Psoas muscle (tissue), 8 donors: ENCODE data around the gene ADH4. TPM values are rescaled to one million over a fixed set of nuclear protein-coding genes. Genes with fewer than 3 reads are reported as not detected.

Experiments used
- ATAC-seq, 4 donors: fragments of 200-7000 bp; cut with Tn5 transposase; one replicate each; pipeline ENCODE4 v1.9.1; 2020; ENCODE audit warnings: moderate library complexity in 3 of 4, mild to moderate bottlenecking in 2 of 4
- DNase-seq, 2 donors: peaks; one replicate each; pipeline ENCODE4 v3.0.0-alpha.2; 2020
- H3K27ac ChIP-seq: fragments of 200-600 bp; one replicate; pipeline ENCODE4 v1.8.0; 2022
- H3K27me3 ChIP-seq, 3 donors: fragments of 200-600 bp in 1 of 3; one replicate each; pipeline versions ENCODE4 v1.6.1 to v1.8.0; 2013 to 2022; ENCODE audit warnings: low read length in 2 of 3, mild to moderate bottlenecking in 2 of 3, moderate library complexity in 1 of 3; ENCODE audit not compliant: insufficient read depth in 3 of 3
- H3K36me3 ChIP-seq, 2 donors: fragments of 200-600 bp in 1 of 2; one replicate each; pipeline versions ENCODE4 v1.6.1 to v1.8.0; 2013 to 2022; ENCODE audit warnings: low read depth in 1 of 2, mild to moderate bottlenecking in 1 of 2, moderate library complexity in 1 of 2; ENCODE audit not compliant: insufficient read depth in 1 of 2
- H3K4me1 ChIP-seq: fragments of 200-600 bp; one replicate; pipeline ENCODE4 v1.8.0; 2022
- H3K4me3 ChIP-seq: fragments of 200-600 bp; one replicate; pipeline ENCODE4 v1.8.0; 2022; ENCODE audit warnings: mild to moderate bottlenecking
- H3K9me3 ChIP-seq: fragments of 200-600 bp; one replicate; pipeline ENCODE4 v1.8.0; 2022
- WGBS, 3 donors: extraction: QIAGEN DNeasy Blood & Tissue Kit; methylation state at CpG; one replicate each; pipeline versions ENCODE4 v1.1.6 to v1.1.7; 2013; 5-methylcytosine and 5-hydroxymethylcytosine counted together
- intact Hi-C, 2 donors: fragments of 100-400 bp; cut with DNase I; formaldehyde crosslinking; loops; one replicate each; pipeline versions ENCODE4 v1.11.0 to v1.14.2; 2022
- polyA plus RNA-seq, 3 donors: library from polyadenylated mRNA; stranded (reverse); fragments of 200-250 nt; gene quantifications; one replicate each; pipeline ENCODE4 v1.2.3, GENCODE V29; 2013
- total RNA-seq, 4 donors: library from RNA; stranded (reverse); fragmentation: NEBNext Ultra II Directional in 2 of 4; extraction: Animal tissue kit (Norgen Biotek cat#: 25700) in 2 of 4; gene quantifications; one replicate each; pipeline versions ENCODE4 v1.2.1 to v1.2.4, GENCODE V29; 2021 to 2023
- TF ChIP-seq, protein P1 (sequence below): fragments of 200-600 bp; IDR thresholded peaks from one replicate; pipeline ENCODE4 v1.8.0; 2022; ENCODE audit warnings: antibody characterized with exemption
- donor health status: healthy with polysubstance abuse.
- donor health status: DM: no; HTN: no; CAD: no; lungs with moderate emphysema.
- donor health status: Bipolar disorder and iron deficiency.
- donor health status: healthy.
- donor health status: DM: yes; HTN: yes; CAD: no.
- donor health status: DM: no; HTN: no; CAD: no.
- donor health status: DM: no; HTN: no; CAD: no.
- donor health status: DM: yes; HTN: yes; CAD: no.

ADH4 gene
- total and polyA plus RNA-seq, 7 donors, result 0.04 to 0.46 (median 0.16) TPM; not detected in 2

DNA sequence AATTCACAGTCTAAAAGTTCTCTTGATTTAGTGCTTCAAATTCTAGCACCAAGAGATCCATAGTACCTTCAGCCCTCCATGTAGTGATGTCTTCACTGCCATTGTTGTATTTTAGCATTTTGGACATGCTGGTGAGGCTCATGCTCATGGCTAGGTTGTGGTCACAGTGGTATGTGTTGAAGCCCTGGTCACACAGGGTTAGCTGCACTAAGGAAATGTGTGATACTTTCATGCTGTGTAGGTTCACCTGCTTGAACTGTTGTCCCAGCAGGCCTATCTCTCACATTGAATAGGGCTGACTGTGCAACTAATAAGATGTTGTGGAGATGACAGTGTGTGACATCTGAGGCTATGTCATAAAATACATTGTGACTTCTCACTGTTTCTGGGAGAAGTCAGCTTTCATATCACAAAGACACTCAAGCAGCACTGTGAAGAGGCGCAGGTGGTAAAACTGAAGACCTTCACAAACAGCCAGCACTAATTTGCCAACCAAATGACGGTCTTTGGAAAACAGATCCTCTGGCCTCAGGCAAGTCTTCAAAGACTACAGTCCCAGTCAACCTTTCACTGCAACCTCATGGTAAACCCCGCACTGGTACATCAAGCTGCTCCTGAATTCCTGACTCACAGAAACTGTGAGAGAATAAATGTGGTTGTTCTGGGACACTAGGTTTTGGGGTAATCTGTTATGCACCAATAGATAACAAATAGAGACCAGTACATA lies 17.4 kb upstream of the ADH4 start:
- intact Hi-C loops, result no loop called here
- no peaks in the 10 kb centered on the region for H3K4me1 ChIP-seq
- WGBS, 3 donors, result 91 to 93% (median 92%) methylated on average over 3 of the region's 3 CpGs
- TF ChIP-seq, protein P1, sequence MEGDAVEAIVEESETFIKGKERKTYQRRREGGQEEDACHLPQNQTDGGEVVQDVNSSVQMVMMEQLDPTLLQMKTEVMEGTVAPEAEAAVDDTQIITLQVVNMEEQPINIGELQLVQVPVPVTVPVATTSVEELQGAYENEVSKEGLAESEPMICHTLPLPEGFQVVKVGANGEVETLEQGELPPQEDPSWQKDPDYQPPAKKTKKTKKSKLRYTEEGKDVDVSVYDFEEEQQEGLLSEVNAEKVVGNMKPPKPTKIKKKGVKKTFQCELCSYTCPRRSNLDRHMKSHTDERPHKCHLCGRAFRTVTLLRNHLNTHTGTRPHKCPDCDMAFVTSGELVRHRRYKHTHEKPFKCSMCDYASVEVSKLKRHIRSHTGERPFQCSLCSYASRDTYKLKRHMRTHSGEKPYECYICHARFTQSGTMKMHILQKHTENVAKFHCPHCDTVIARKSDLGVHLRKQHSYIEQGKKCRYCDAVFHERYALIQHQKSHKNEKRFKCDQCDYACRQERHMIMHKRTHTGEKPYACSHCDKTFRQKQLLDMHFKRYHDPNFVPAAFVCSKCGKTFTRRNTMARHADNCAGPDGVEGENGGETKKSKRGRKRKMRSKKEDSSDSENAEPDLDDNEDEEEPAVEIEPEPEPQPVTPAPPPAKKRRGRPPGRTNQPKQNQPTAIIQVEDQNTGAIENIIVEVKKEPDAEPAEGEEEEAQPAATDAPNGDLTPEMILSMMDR, result no peak
- H3K27me3 ChIP-seq, result no peaks in the 10 kb centered on the region
- DNase-seq, result no peak
- no peaks in the 10 kb centered on the region for H3K36me3 ChIP-seq
- H3K4me3 ChIP-seq, result no peak overlapping the region
- H3K9me3 ChIP-seq, result no peaks in the 10 kb centered on the region
- no peak overlapping the region for H3K27ac ChIP-seq
- ATAC-seq, result no peak

DNA sequence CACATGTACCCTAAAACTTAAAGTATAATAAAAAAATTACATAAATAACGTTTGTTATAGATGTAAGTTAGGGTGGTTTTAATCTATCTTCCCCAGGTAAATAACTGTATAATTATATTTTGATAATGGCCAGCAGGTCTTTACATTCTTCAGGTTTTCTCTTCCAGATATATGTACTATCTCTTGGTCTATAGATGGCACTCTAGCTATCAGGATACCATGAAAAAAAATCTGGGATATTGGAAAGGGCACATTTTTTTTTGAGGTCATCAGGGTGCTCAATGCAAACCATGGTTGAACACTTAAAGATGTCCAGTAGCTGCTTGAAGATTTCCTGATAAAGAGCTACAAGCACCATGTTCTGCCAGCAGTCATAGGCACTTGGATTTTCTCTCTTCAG lies 15.6 kb upstream of the ADH4 start:
- Histone ChIP-seq H3K9me3 (no peaks in the 10 kb centered on the region), H3K4me3 (no peak overlapping the region), H3K27ac (no peak overlapping the region), H3K27me3 (no peaks in the 10 kb centered on the region), H3K36me3 (no peaks in the 10 kb centered on the region), H3K4me1 (no peaks in the 10 kb centered on the region)
- TF ChIP-seq, protein P1, result no peak
- DNase-seq (no peak), ATAC-seq (no peak)
- WGBS, 3 donors, result 64 to 82% (median 71%) methylated on average over 1 of the region's 1 CpG
- intact Hi-C loops, result no loop called here

DNA sequence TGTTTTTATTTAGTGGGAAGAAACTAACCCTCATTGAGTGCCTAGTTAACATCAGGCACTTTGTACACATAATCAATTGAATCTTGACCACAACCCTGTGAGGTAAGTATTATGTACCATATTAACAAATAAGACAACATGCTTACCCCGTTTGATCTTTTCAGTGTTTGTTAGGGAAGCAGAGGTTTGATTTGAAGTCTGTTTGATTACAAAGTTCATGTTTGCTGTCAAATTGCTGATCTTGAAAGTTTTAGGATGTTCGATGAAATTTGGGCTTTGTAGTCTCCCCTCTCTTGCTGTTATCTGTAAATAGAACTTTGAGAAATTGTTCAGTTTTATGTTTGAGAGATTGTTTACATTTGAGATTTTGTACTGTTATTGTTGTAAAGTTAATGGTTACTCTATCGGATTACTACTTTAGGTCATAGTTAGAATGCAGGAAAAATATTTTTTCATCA lies 13.4 kb upstream of the ADH4 start:
- DNase-seq (no peak), ATAC-seq (no peak)
- TF ChIP-seq, protein P1, result no peak
- intact Hi-C loops, result no loop called here
- no peaks in the 10 kb centered on the region for H3K9me3 ChIP-seq
- no peaks in the 10 kb centered on the region for H3K36me3 ChIP-seq
- H3K4me1 ChIP-seq, result no peaks in the 10 kb centered on the region
- WGBS, 3 donors, result 82 to 84% (median 84%) methylated on average over 3 of the region's 3 CpGs
- no peak overlapping the region for H3K4me3 ChIP-seq
- H3K27ac ChIP-seq, result no peak overlapping the region
- no peaks in the 10 kb centered on the region for H3K27me3 ChIP-seq

DNA sequence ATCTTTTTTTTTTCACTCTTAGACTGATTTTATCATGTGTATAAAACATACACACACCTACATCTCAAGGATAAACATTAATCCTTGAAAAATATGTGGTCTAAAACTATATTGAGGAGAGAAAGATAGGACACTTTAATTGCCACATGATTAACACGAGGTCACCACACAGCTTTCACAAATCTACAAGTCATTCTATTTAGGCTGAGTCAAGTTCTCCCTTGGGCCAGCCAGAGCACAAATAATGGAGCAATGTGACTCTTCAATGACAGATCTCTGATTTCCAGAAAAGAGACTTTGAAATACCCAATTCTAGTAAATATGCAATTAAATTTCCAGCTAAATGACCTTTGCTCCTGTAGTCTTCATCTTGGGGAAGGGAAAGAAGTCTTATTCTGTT lies 12.9 kb upstream of the ADH4 start:
- Histone ChIP-seq H3K4me1 (no peaks in the 10 kb centered on the region), H3K36me3 (no peaks in the 10 kb centered on the region), H3K9me3 (no peaks in the 10 kb centered on the region), H3K27ac (no peak overlapping the region), H3K4me3 (no peak overlapping the region), H3K27me3 (no peaks in the 10 kb centered on the region)
- WGBS, 3 donors, result 59 to 67% (median 61%) methylated on average over 1 of the region's 1 CpG
- no peak for ATAC-seq
- no peak for DNase-seq
- TF ChIP-seq, protein P1, result no peak
- intact Hi-C loops, result no loop called here
